ENCODE results near the gene RNF167. TPM values are rescaled to one million over a fixed set of nuclear protein-coding genes. Genes with fewer than 3 reads are reported as not detected.

The RNF167 gene
- total RNA-seq, 2 experiments from 2014 or later, result 254 to 273 TPM

- DNase-seq, result no peak
- peak within 1 kb of the TSS; percentile 95 for H3K27ac Mint-ChIP-seq
- ChIA-PET CTCF (interaction anchor here (1.2 to 2.0 kb wide), 6 partner anchors 13 to 80 kb away, joined by 3 to 6 read pairs (median 4); partner anchors contain the start of gene SPAG7), POLR2A (interaction anchor here (1.0 kb wide), 1 partner anchor 11 kb away, joined by 3 read pairs; the partner anchor contains the start of genes RNF167 and SLC25A11)
- no peaks in the 10 kb centered on the region for H3K27me3 Mint-ChIP-seq
- peaks cover 21% of the 10 kb centered on the region for H3K4me1 Mint-ChIP-seq
- H3K4me3 Mint-ChIP-seq, result peak within 1 kb of the TSS; percentile 78
- peaks cover 20% of the 10 kb centered on the region for H3K36me3 Mint-ChIP-seq (ENCODE audit: low read depth)
- no peaks in the 10 kb centered on the region for H3K9me3 Mint-ChIP-seq
Measured at GRCh38 chr17:4950746-4951204, 10.7 kb downstream of the RNF167 start, which contains the start of gene ENO3. Gene ENO3, plus strand, starts transcription at chr17:4951119. Its CDS starts 711 bp downstream, at chr17:4951830.

DNA sequence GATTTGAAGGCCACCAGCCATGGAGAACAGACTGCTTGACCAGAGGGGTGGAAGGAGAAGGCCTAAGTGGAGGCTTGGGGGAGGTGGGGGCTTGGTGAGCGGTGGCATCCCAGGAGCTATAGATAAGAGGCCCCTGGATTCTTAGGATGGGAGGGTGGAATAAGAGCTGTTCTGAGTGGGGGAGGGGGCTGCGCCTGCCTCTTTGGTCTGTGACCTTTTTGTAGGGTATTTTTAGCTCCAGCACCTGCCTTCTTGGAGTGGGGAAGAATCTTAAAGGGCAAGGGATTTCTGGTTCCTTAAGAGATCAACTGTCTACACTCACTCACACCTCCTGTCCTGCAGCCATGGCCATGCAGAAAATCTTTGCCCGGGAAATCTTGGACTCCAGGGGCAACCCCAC, 11.4 kb downstream of the RNF167 start:
- H3K9me3 Mint-ChIP-seq, result no peaks in the 10 kb centered on the region
- ChIA-PET POLR2A (interaction anchor here (1.2 kb wide), 1 partner anchor 16 kb away, joined by 8 read pairs; the partner anchor contains the start of gene SPAG7), CTCF (interaction anchor here (1.1 to 2.0 kb wide), 6 partner anchors 12 to 79 kb away, joined by 3 to 6 read pairs (median 4); partner anchors contain the start of gene SPAG7)
- peak overlapping the region; percentile 78 for H3K4me3 Mint-ChIP-seq
- no peaks in the 10 kb centered on the region for H3K27me3 Mint-ChIP-seq
- no peak for DNase-seq
- H3K36me3 Mint-ChIP-seq (ENCODE audit: low read depth), result peaks cover 17% of the 10 kb centered on the region
- peaks cover 27% of the 10 kb centered on the region for H3K4me1 Mint-ChIP-seq
- peak overlapping the region; percentile 95 for H3K27ac Mint-ChIP-seq

DNA sequence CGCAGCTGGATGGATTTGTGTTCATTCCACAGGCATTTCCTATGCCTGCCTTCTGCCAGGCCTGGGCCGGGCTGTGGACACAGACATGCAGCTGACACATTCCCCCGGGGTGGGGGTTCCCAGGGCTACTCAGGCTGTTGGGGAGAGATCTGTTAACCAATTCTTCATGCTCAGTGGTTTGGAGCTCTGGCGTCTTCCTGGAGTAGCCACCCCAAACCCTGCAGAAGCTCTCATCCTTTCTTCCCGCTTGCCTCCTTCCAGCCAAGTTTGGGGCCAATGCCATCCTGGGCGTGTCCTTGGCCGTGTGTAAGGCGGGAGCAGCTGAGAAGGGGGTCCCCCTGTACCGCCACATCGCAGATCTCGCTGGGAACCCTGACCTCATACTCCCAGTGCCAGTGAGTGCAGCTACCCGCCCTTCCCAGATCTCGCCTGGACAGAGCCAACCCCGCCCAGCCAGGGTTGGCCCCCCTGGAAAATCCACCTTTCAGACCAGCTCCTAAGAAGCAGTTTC, 13.4 kb downstream of the RNF167 start:
- peaks cover 11% of the 10 kb centered on the region for H3K36me3 Mint-ChIP-seq (ENCODE audit: low read depth)
- no peak overlapping the region for H3K4me3 Mint-ChIP-seq
- H3K4me1 Mint-ChIP-seq, result peaks cover 30% of the 10 kb centered on the region
- no peaks in the 10 kb centered on the region for H3K9me3 Mint-ChIP-seq
- no peak overlapping the region for H3K27ac Mint-ChIP-seq
- DNase-seq, result no peak
- ChIA-PET POLR2A (no interaction called here), CTCF (interaction anchor here (0.6 to 1.8 kb wide), 6 partner anchors 8 to 150 kb away, joined by 3 to 7 read pairs (median 4); partner anchors contain the start of gene SPAG7)
- H3K27me3 Mint-ChIP-seq, result no peaks in the 10 kb centered on the region

DNA sequence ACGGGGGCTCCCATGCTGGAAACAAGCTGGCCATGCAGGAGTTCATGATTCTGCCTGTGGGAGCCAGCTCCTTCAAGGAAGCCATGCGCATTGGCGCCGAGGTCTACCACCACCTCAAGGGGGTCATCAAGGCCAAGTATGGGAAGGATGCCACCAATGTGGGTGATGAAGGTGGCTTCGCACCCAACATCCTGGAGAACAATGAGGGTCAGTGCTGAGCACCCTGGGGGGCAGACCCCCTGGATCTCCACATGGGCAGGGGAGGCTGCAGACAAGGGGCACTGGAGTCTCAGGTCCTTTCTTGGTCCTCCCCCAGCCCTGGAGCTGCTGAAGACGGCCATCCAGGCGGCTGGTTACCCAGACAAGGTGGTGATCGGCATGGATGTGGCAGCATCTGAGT, 15.0 kb downstream of the RNF167 start:
- ChIA-PET CTCF (interaction anchor here (0.6 kb wide), 1 partner anchor 25 kb away, joined by 3 read pairs; no protein-coding TSS in a partner anchor), POLR2A (no interaction called here)
- H3K4me1 Mint-ChIP-seq, result peaks cover 30% of the 10 kb centered on the region
- H3K27me3 Mint-ChIP-seq, result no peaks in the 10 kb centered on the region
- no peak for DNase-seq
- no peak overlapping the region for H3K27ac Mint-ChIP-seq
- H3K9me3 Mint-ChIP-seq, result no peaks in the 10 kb centered on the region
- peaks cover 21% of the 10 kb centered on the region for H3K36me3 Mint-ChIP-seq (ENCODE audit: low read depth)
- H3K4me3 Mint-ChIP-seq, result no peak overlapping the region

- ChIA-PET POLR2A (interaction anchor here (0.6 kb wide), 1 partner anchor 13 kb away, joined by 3 read pairs; no protein-coding TSS in a partner anchor), CTCF (interaction anchor here (0.9 to 1.1 kb wide), 3 partner anchors 9 to 34 kb away, joined by 3 to 5 read pairs (median 3); partner anchors contain the start of gene SPAG7)
- peaks cover 26% of the 10 kb centered on the region for H3K36me3 Mint-ChIP-seq (ENCODE audit: low read depth)
- peaks cover 15% of the 10 kb centered on the region for H3K4me1 Mint-ChIP-seq
- peak overlapping the region; percentile 12 for H3K27ac Mint-ChIP-seq
- no peaks in the 10 kb centered on the region for H3K9me3 Mint-ChIP-seq
- peak; percentile 54 for DNase-seq
- no peak overlapping the region for H3K4me3 Mint-ChIP-seq
- H3K27me3 Mint-ChIP-seq, result no peaks in the 10 kb centered on the region
Measured at GRCh38 chr17:4956493-4957061, 16.5 kb downstream of the RNF167 start.

- CTCF ChIA-PET, result no interaction called here
- Mint-ChIP-seq H3K36me3 (ENCODE audit: low read depth) (peaks cover 23% of the 10 kb centered on the region), H3K27me3 (no peaks in the 10 kb centered on the region), H3K4me1 (peaks cover 12% of the 10 kb centered on the region), H3K4me3 (no peak overlapping the region), H3K27ac (no peak overlapping the region), H3K9me3 (no peaks in the 10 kb centered on the region)
- POLR2A ChIA-PET, result no interaction called here
- no peak for DNase-seq
Measured at GRCh38 chr17:4958102-4958501, 18.0 kb downstream of the RNF167 start.

GRCh38 chr17:4959261-4959965, 19.3 kb downstream of the RNF167 start:
- Mint-ChIP-seq H3K4me1 (peaks cover 12% of the 10 kb centered on the region), H3K4me3 (no peak overlapping the region), H3K36me3 (ENCODE audit: low read depth) (peaks cover 25% of the 10 kb centered on the region), H3K27me3 (no peaks in the 10 kb centered on the region), H3K9me3 (no peaks in the 10 kb centered on the region), H3K27ac (no peak overlapping the region)
- ChIA-PET POLR2A (no interaction called here), CTCF (interaction anchor here (0.5 kb wide), 1 partner anchor 535 kb away, joined by 3 read pairs; no protein-coding TSS in a partner anchor)
- DNase-seq, result no peak

DNA sequence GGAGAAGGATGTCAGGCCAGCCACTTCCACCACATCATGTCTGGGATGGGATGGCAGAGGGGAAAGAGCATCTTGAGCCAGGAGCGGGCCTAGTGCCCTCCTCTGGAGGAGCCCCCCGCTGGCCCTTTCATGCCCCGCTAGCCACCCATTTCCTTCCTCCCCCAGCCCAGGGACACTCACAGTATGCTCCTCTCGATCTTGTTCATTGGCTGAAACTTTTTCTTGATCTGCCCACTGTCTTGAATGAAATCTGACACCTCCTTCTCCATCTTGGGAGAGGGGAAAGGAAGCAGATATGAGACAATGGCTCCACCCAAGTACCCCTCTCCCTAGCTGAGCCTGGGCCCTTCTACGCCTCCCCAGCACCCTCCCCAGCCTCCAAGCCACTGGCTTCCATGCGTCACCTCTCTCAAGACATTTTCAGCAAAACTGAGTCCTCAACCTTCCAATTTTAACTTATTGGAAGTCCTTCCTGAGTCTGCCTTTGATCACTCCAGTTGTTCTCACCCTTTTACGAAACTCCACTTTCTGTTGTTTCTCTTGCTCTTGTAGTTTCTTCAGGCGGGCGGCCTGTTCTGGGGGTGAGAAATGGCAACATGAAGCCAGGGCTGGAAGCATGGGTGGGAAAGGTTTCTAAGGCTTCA, 20.3 kb downstream of the RNF167 start:
- Mint-ChIP-seq H3K4me1 (peaks cover 15% of the 10 kb centered on the region), H3K9me3 (no peaks in the 10 kb centered on the region), H3K4me3 (no peak overlapping the region), H3K27ac (no peak overlapping the region), H3K36me3 (ENCODE audit: low read depth) (peaks cover 28% of the 10 kb centered on the region), H3K27me3 (no peaks in the 10 kb centered on the region)
- ChIA-PET POLR2A (no interaction called here), CTCF (interaction anchor here (0.5 kb wide), 1 partner anchor 536 kb away, joined by 3 read pairs; no protein-coding TSS in a partner anchor)
- no peak for DNase-seq

- POLR2A ChIA-PET, result interaction anchor here (4.0 kb wide), 1 partner anchor 19 kb away, joined by 44 read pairs; the partner anchor contains the start of gene PFN1
- Mint-ChIP-seq H3K36me3 (ENCODE audit: low read depth) (peaks cover 15% of the 10 kb centered on the region), H3K9me3 (no peaks in the 10 kb centered on the region), H3K27me3 (no peaks in the 10 kb centered on the region), H3K27ac (peak overlapping the region; percentile 47), H3K4me1 (peaks cover 16% of the 10 kb centered on the region), H3K4me3 (peak overlapping the region; percentile 50)
- CTCF ChIA-PET, result interaction anchor here (0.6 to 3.9 kb wide), 3 partner anchors 14 to 255 kb away, joined by 3 to 23 read pairs (median 8); partner anchors contain the start of gene ARRB2
- no peak for DNase-seq
Measured at GRCh38 chr17:4965311-4965986, 25.4 kb downstream of the RNF167 start.

DNA sequence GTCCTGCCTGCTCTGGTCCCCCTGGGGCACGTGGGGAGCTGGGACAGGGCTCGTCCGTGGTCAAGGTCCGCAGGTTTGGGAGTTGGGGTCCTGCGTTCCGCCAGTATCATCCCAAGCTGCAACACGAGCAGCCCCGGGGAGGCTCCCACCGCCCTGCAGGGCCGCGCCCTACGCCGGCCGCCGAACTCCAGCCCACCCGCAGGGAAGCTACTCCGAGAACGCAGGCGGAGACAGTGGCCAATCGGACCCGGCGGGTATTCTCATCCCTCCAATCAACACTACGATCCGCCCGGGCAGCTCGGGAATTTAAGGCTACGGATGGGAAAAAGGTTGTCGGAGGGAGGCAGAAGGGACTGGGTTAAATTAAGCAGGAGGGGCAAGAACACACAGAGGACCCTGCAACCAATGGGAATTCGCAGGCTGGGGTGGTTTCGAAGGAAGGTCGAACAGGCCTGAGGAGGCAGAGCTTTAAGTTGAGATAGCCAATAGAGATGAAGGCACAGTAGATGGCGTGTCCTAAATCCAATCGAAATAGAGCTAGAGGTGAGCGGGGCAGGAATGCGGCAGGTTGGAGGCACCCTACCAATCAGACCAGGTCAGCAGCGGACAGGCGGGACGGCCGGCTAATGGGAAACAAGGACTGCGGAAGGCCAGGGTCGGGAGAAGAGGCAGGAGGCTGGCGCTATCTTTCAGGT, 26.9 kb downstream of the RNF167 start:
- H3K36me3 Mint-ChIP-seq (ENCODE audit: low read depth), result peaks cover 16% of the 10 kb centered on the region
- ChIA-PET CTCF (interaction anchor here (0.9 to 3.9 kb wide), 14 partner anchors 10 to 96 kb away, joined by 3 to 23 read pairs (median 6); partner anchors contain the start of genes CAMTA2, ENO3, PFN1 and RNF167), POLR2A (interaction anchor here (0.5 to 4.0 kb wide), 6 partner anchors 15 to 823 kb away, joined by 3 to 44 read pairs (median 6); partner anchors contain the start of genes C17orf107, PFN1, RNF167 and SLC25A11)
- peak; percentile 98 for DNase-seq
- H3K27me3 Mint-ChIP-seq, result no peaks in the 10 kb centered on the region
- H3K4me3 Mint-ChIP-seq, result no peak overlapping the region
- H3K4me1 Mint-ChIP-seq, result peaks cover 20% of the 10 kb centered on the region
- H3K27ac Mint-ChIP-seq, result peak overlapping the region; percentile 67
- no peaks in the 10 kb centered on the region for H3K9me3 Mint-ChIP-seq
